ENCODE data around the gene TIGD2.

DNA sequence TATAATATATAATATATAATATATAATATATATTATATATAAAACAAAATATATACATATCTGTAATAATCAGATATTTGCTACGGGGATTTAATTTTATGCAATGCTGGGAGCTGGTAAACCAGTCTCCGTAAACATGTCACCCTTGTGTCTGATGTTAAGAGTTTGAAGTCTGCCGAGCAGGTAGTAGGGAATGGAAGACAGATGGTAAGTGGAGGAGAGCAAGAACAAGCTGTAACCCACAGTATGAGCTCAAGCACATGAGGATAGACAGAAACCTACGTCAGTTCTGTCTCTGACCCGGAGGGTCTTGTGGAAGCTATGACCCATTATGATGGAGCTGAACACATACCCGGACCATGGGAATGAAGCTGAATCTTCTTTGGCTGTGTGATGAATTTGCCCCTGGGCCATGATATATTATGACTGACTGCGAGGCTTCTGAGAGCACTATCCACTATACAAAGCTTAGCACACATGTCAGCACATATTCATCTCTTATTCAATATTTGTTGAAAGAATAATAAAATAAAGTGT is 46.2 kb downstream of the TIGD2 start:
- TF ChIP-seq, protein P1, sequence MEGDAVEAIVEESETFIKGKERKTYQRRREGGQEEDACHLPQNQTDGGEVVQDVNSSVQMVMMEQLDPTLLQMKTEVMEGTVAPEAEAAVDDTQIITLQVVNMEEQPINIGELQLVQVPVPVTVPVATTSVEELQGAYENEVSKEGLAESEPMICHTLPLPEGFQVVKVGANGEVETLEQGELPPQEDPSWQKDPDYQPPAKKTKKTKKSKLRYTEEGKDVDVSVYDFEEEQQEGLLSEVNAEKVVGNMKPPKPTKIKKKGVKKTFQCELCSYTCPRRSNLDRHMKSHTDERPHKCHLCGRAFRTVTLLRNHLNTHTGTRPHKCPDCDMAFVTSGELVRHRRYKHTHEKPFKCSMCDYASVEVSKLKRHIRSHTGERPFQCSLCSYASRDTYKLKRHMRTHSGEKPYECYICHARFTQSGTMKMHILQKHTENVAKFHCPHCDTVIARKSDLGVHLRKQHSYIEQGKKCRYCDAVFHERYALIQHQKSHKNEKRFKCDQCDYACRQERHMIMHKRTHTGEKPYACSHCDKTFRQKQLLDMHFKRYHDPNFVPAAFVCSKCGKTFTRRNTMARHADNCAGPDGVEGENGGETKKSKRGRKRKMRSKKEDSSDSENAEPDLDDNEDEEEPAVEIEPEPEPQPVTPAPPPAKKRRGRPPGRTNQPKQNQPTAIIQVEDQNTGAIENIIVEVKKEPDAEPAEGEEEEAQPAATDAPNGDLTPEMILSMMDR (IDR thresholded peaks at IDR 0.05; ENCODE audit: low read depth, low read length, poor library complexity, severe bottlenecking) = no peak
- no peak for TF ChIP-seq EZH2phosphoT487 (IDR thresholded peaks at IDR 0.05; ENCODE audit: borderline replicate concordance, low read length)
